Measurements from ENCODE around the gene CTBP2.

GRCh38 chr10:125127986-125128385, 32.4 kb downstream of the CTBP2 start:
- TF ChIP-seq DNMT1 (CRISPR knock-in tag; IDR thresholded peaks at IDR 0.05) = no peak
- TF ChIP-seq CHD4 (IDR thresholded peaks at IDR 0.05; ENCODE audit: borderline replicate concordance, low read length) = no peak
- no peak for TF ChIP-seq PRDM4 (CRISPR knock-in tag; IDR thresholded peaks at IDR 0.05; ENCODE audit: borderline replicate concordance)
- TF ChIP-seq RFX5 (IDR thresholded peaks at IDR 0.05; ENCODE audit: low read depth, low read length) = no peak
- TF ChIP-seq IKZF1 (IDR thresholded peaks at IDR 0.05) = no peak
- TF ChIP-seq CTCF (CRISPR knock-in tag; IDR thresholded peaks at IDR 0.05) = no peak
- TF ChIP-seq NKX3-1 (CRISPR knock-in tag; IDR thresholded peaks at IDR 0.05) = no peak
- no peak for TF ChIP-seq KDM5A (IDR thresholded peaks at IDR 0.05; ENCODE audit: borderline replicate concordance, low read length)
- no peak for TF ChIP-seq NR2C2 (CRISPR knock-in tag; IDR thresholded peaks at IDR 0.05; ENCODE audit: borderline replicate concordance)

Measured in HepG2 (cell line).